ENCODE data around the gene SLC9A8. TPM values are rescaled to one million over a fixed set of nuclear protein-coding genes. Genes with fewer than 3 reads are reported as not detected.

The SLC9A8 gene
- total RNA-seq, 1 experiment from 2014 or later, result 7.5 TPM

DNA sequence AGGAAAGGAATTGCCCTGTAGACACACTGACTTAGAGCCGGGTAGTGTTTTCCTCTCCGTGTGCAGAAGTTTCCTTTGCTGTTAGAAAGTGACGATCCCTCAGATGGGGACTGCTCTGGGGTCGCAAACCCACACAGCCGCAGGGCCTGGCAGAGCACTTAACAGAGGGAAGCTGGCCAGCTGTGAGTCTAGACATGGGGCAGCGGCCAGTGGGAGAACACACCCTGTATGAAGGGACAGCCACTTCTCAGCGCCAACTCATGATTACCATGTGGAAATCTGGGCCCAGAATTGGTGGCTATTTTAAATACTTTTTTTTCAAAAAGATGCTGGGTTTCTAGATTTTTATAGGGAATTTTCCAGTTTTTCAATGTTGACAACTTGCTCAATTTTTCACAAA is 39.4 kb downstream of the SLC9A8 start:
- Mint-ChIP-seq H3K36me3 (ENCODE audit: insufficient read depth in 1 of 3, low read depth in 3 of 3) (peaks cover 0 to 11% (median 4%) of the 10 kb centered on the region in 3 experiments; a peak in 5 of 7 replicates), H3K9me3 (no peaks in the 10 kb centered on the region), H3K4me1 (peaks cover 31 to 61% of the 10 kb centered on the region in 2 experiments), H3K27me3 (ENCODE audit: low read depth) (no peaks in the 10 kb centered on the region), H3K4me3 (no peak overlapping the region), H3K27ac (no peak overlapping the region)
- H2BK12ac ChIP-seq (ENCODE audit: insufficient read length, low read depth, low read length), result no peak overlapping the region
- peaks cover 3% of the 10 kb centered on the region; the same call in 1 of the 2 replicates for H3K4me1 ChIP-seq (ENCODE audit: insufficient read depth, low read length)
- no peaks in the 10 kb centered on the region for H3K79me2 ChIP-seq (ENCODE audit: insufficient read depth, low read length)
- no peak for DNase-seq
- H4K8ac ChIP-seq (replicated peaks; ENCODE audit: insufficient read length, low read depth, low read length), result no peak overlapping the region
- H3T11ph ChIP-seq (ENCODE audit: low read length), result no peak overlapping the region
- WGBS (ENCODE audit: extremely low coverage, insufficient read length, low lambda C conversion rate), result no CpG with 5 or more reads among the region's 7 CpGs
- no peak overlapping the region for H3K27ac ChIP-seq (ENCODE audit: insufficient read length, low read depth, low read length)
- H3K9me3 ChIP-seq (ENCODE audit: control insufficient read depth, low read depth, low read length), result no peaks in the 10 kb centered on the region
- H3K14ac ChIP-seq (ENCODE audit: insufficient read depth, low read length), result no peak overlapping the region
- no peaks in the 10 kb centered on the region for H3K27me3 ChIP-seq (ENCODE audit: insufficient read depth, low read length)
- no peak overlapping the region for H2AFZ ChIP-seq (ENCODE audit: low read length)
- no peak overlapping the region for H3K4me2 ChIP-seq (ENCODE audit: insufficient read depth, insufficient read length, low read length)
- H2BK15ac ChIP-seq (ENCODE audit: low read depth, low read length), result no peak overlapping the region
- H4K91ac ChIP-seq (ENCODE audit: insufficient read length, low read depth, low read length), result no peak overlapping the region
- no peak overlapping the region for H3K9ac ChIP-seq (ENCODE audit: extremely low read depth, insufficient read length, low read length)
- H3K23ac ChIP-seq (ENCODE audit: insufficient read length, low read depth, low read length), result no peak overlapping the region
- TF ChIP-seq, protein P1, sequence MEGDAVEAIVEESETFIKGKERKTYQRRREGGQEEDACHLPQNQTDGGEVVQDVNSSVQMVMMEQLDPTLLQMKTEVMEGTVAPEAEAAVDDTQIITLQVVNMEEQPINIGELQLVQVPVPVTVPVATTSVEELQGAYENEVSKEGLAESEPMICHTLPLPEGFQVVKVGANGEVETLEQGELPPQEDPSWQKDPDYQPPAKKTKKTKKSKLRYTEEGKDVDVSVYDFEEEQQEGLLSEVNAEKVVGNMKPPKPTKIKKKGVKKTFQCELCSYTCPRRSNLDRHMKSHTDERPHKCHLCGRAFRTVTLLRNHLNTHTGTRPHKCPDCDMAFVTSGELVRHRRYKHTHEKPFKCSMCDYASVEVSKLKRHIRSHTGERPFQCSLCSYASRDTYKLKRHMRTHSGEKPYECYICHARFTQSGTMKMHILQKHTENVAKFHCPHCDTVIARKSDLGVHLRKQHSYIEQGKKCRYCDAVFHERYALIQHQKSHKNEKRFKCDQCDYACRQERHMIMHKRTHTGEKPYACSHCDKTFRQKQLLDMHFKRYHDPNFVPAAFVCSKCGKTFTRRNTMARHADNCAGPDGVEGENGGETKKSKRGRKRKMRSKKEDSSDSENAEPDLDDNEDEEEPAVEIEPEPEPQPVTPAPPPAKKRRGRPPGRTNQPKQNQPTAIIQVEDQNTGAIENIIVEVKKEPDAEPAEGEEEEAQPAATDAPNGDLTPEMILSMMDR (conservative IDR thresholded peaks at IDR 0.05), result no peak
- H2BK120ac ChIP-seq (ENCODE audit: low read depth, low read length, poor library complexity, severe bottlenecking), result no peak overlapping the region
- no peak overlapping the region for H2AK5ac ChIP-seq (ENCODE audit: insufficient read length, low read length)
- H4K20me1 ChIP-seq (ENCODE audit: control insufficient read depth, insufficient read depth, insufficient read length), result no peaks in the 10 kb centered on the region
- no peak overlapping the region for H3K18ac ChIP-seq (ENCODE audit: insufficient read length, low read depth, low read length)
- no peaks in the 10 kb centered on the region for H3K23me2 ChIP-seq (ENCODE audit: insufficient read length, low read depth, low read length, poor library complexity, severe bottlenecking)
- no peaks in the 10 kb centered on the region for H3K79me1 ChIP-seq (ENCODE audit: insufficient read depth, low read depth, low read length, poor library complexity, severe bottlenecking)
- no peak overlapping the region for H3K4ac ChIP-seq (ENCODE audit: low read depth, low read length)
- no peak overlapping the region for H2BK5ac ChIP-seq (ENCODE audit: insufficient read length, low read length)
- H2BK20ac ChIP-seq (ENCODE audit: low read depth, low read length, poor library complexity, severe bottlenecking), result no peak overlapping the region
- H3K56ac ChIP-seq (ENCODE audit: insufficient read length, low read depth, low read length), result no peak overlapping the region
- no peak overlapping the region for H4K5ac ChIP-seq (ENCODE audit: insufficient read length, low read depth, low read length)

Data from H9 (cell line).